Type B pancreatic cell (in vitro differentiated cells): ENCODE results near the gene B3GNT4. TPM values are rescaled to one million over a fixed set of nuclear protein-coding genes. Genes with fewer than 3 reads are reported as not detected.
"Not testable (repeated sequence)": the region's sequence is repeated elsewhere in the genome, so short reads cannot be mapped to it uniquely, and the experiment has no call there.

Experiments used
- DNase-seq: peaks from one replicate; pipeline ENCODE4 v3.0.0; 2021; ENCODE audit warnings: mixed read lengths; ENCODE audit not compliant: unreplicated experiment; ENCODE audit errors: extremely low spot score
- H3K27ac Mint-ChIP-seq: 2 replicates; pipeline ENCODE4 v1.8.0; 2021; ENCODE audit warnings: mild to moderate bottlenecking, mixed read lengths
- H3K27me3 Mint-ChIP-seq: 2 replicates; pipeline ENCODE4 v1.8.0; 2021; ENCODE audit warnings: mixed read lengths
- H3K36me3 Mint-ChIP-seq: 2 replicates; pipeline ENCODE4 v1.8.0; 2021; ENCODE audit warnings: mixed read lengths
- H3K4me1 Mint-ChIP-seq: one replicate; pipeline ENCODE4 v1.8.0; 2021; ENCODE audit warnings: mixed read lengths; ENCODE audit not compliant: unreplicated experiment
- H3K4me3 Mint-ChIP-seq: 2 replicates; pipeline ENCODE4 v1.8.0; 2021; ENCODE audit warnings: mild to moderate bottlenecking, mixed read lengths
- H3K9me3 Mint-ChIP-seq: 2 replicates; pipeline ENCODE4 v1.8.0; 2021; ENCODE audit warnings: mixed read lengths
- CTCF ChIP-seq: fragments of 200-600 bp; sonication (generic); conservative IDR thresholded peaks from 2 replicates; pipeline ENCODE4 v1.5.0; 2021; ENCODE audit warnings: antibody characterized with exemption, mild to moderate bottlenecking
- total RNA-seq: library from RNA; stranded (reverse); gene quantifications from 2 replicates; pipeline ENCODE4 v1.2.1, GENCODE V29; 2021; ENCODE audit warnings: low replicate concordance

The B3GNT4 gene
- total RNA-seq, 1 donor from 2014 or later = 0.53 TPM

GRCh38 chr12:122171399-122171798 is 32.1 kb upstream of the B3GNT4 start:
- H3K4me3 Mint-ChIP-seq = no peak overlapping the region
- H3K27ac Mint-ChIP-seq = no peak overlapping the region
- TF ChIP-seq CTCF = no peak
- H3K9me3 Mint-ChIP-seq = no peaks in the 10 kb centered on the region
- no peaks in the 10 kb centered on the region for H3K4me1 Mint-ChIP-seq
- H3K36me3 Mint-ChIP-seq = no peaks in the 10 kb centered on the region
- DNase-seq = no peak
- peaks cover 3% of the 10 kb centered on the region for H3K27me3 Mint-ChIP-seq

DNA sequence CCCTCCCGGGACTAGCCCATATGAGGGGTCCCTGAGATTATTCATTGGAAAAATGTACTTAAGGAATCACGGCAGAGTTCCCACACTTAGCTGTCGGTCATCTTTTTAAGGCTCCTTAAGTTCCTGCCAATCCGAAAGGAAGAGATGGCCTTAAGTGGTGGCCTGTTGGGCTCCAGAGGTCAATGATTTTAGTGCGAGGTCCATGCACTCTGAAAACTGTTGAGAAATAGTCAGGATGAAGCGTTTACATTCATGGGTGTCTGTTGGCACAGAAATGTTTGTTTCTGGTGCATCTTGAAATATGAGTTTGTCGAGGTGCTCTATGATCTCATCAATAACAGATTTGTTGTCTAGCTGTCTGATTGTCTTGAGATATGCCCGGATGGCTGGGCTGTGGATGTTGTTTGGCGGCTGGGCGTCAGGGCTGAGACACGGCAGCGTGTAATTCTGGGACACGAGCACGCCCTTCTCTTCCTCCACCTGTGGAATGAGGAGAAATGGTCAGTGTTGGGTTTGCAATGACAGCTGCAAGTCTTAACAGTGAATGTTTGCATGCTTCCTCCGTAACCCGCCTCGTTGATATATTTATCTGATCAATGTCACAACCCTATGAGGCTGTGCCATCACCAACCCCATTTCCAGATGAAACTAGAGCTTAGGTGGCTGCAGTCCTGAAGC is 31.1 kb upstream of the B3GNT4 start:
- no peak for TF ChIP-seq CTCF

GRCh38 chr12:122174155-122174845 is 29.2 kb upstream of the B3GNT4 start, which contains the start of gene IL31:
TSS of gene IL31 (minus strand) at chr12:122174221. CDS start at chr12:122174172, 49 bp downstream.
- Mint-ChIP-seq H3K9me3 (no peaks in the 10 kb centered on the region), H3K4me1 (no peaks in the 10 kb centered on the region), H3K27ac (no peak within 1 kb of the TSS), H3K36me3 (no peaks in the 10 kb centered on the region), H3K4me3 (no peak within 1 kb of the TSS), H3K27me3 (no peaks in the 10 kb centered on the region)
- no peak for DNase-seq
- TF ChIP-seq CTCF = no peak

More for the DNA sequence above, 31.1 kb upstream of the B3GNT4 start:
- H3K36me3 Mint-ChIP-seq = no peaks in the 10 kb centered on the region
- H3K4me1 Mint-ChIP-seq = no peaks in the 10 kb centered on the region
- peaks cover 3% of the 10 kb centered on the region for H3K27me3 Mint-ChIP-seq
- no peak for DNase-seq
- no peak overlapping the region for H3K4me3 Mint-ChIP-seq
- H3K27ac Mint-ChIP-seq = no peak overlapping the region
- no peaks in the 10 kb centered on the region for H3K9me3 Mint-ChIP-seq

DNA sequence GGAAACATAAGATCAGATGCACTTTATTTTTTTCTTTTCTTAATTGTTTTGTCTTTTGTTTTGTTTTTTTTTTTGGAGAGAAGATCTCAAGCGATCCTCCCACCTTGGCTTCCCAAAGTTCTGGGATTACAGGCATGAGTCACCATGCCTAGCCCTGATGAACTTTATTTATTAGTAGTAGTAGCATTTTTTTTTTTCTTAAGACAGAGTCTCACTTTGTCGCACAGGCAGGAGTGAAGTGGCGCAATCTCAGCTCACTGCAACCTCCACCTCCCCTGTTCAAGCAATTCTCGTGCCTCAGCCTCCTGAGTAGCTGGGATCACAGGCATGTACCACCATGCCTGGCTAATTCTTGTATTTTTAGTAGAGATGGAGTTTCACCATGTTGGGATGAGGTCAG is 27.0 kb upstream of the B3GNT4 start:
- H3K27ac Mint-ChIP-seq, H3K4me1 Mint-ChIP-seq, H3K27me3 Mint-ChIP-seq, DNase-seq, H3K4me3 Mint-ChIP-seq, H3K36me3 Mint-ChIP-seq, H3K9me3 Mint-ChIP-seq: not testable (repeated sequence)

- Mint-ChIP-seq H3K27me3 (peaks cover 8% of the 10 kb centered on the region), H3K36me3 (no peaks in the 10 kb centered on the region), H3K9me3 (no peaks in the 10 kb centered on the region), H3K4me1 (no peaks in the 10 kb centered on the region), H3K4me3 (peak within 1 kb of the TSS; percentile 89), H3K27ac (peak within 1 kb of the TSS; percentile 70)
- TF ChIP-seq CTCF = no peak
- peak; percentile 79 for DNase-seq
Observed at GRCh38 chr12:122182887-122183587, 20.5 kb upstream of the B3GNT4 start, which contains the start of gene LRRC43. TSS of gene LRRC43 (plus strand) at chr12:122183123. CDS start at chr12:122183145, 22 bp downstream.

- H3K4me3 Mint-ChIP-seq = peak overlapping the region; percentile 74
- H3K27ac Mint-ChIP-seq = no peak overlapping the region
Observed at GRCh38 chr12:122183588-122183940, 19.9 kb upstream of the B3GNT4 start.

More at GRCh38 chr12:122183588-122183940, 19.9 kb upstream of the B3GNT4 start:
- Mint-ChIP-seq H3K4me1 (no peaks in the 10 kb centered on the region), H3K36me3 (no peaks in the 10 kb centered on the region), H3K27me3 (peaks cover 8% of the 10 kb centered on the region), H3K9me3 (no peaks in the 10 kb centered on the region)
- no peak for TF ChIP-seq CTCF
- no peak for DNase-seq
